HEK293T (cell line): Measurements from ENCODE around the gene SLC2A4RG.

Experiments used
- ARNT ChIP-seq: fragments of 450-650 bp; IDR thresholded peaks from 2 replicates; pipeline ENCODE4 v1.6.1; 2017; ENCODE audit warnings: mild to moderate bottlenecking
- BHLHE40 ChIP-seq: fragments of 450-650 bp; IDR thresholded peaks from 2 replicates; pipeline ENCODE4 v1.6.1; 2016; ENCODE audit warnings: mild to moderate bottlenecking, moderate library complexity, borderline replicate concordance
- CTBP1 ChIP-seq: fragments of 450-650 bp; IDR thresholded peaks from 2 replicates; pipeline ENCODE4 v1.6.1; 2016; ENCODE audit warnings: borderline replicate concordance
- FOXA1 ChIP-seq: fragments of 450-650 bp; IDR thresholded peaks from 2 replicates; pipeline ENCODE4 v1.6.1; 2016; ENCODE audit warnings: mild to moderate bottlenecking
- FOXK2 ChIP-seq: fragments of 450-650 bp; IDR thresholded peaks from 2 replicates; pipeline ENCODE4 v1.6.1; 2016; ENCODE audit warnings: mild to moderate bottlenecking
- FOXM1 ChIP-seq: fragments of 450-650 bp; IDR thresholded peaks from 2 replicates; pipeline ENCODE4 v1.6.1; 2017; ENCODE audit warnings: mild to moderate bottlenecking, borderline replicate concordance
- HDGF ChIP-seq: fragments of 450-650 bp; IDR thresholded peaks from 2 replicates; pipeline ENCODE4 v1.6.1; 2017; ENCODE audit warnings: antibody characterized with exemption, borderline replicate concordance
- L3MBTL2 ChIP-seq: fragments of 450-650 bp; conservative IDR thresholded peaks from 2 replicates; pipeline ENCODE4 v1.6.1; 2016; ENCODE audit warnings: mild to moderate bottlenecking
- LEF1 ChIP-seq: fragments of 450-650 bp; IDR thresholded peaks from 2 replicates; pipeline ENCODE4 v1.6.1; 2017; ENCODE audit warnings: mild to moderate bottlenecking, borderline replicate concordance
- NFRKB ChIP-seq: fragments of 450-650 bp; IDR thresholded peaks from 2 replicates; pipeline ENCODE4 v1.6.1; 2016; ENCODE audit warnings: mild to moderate bottlenecking, moderate library complexity
- SP1 ChIP-seq: fragments of 450-650 bp; IDR thresholded peaks from 2 replicates; pipeline ENCODE4 v1.6.1; 2017
- TARDBP ChIP-seq: fragments of 450-650 bp; IDR thresholded peaks from 2 replicates; pipeline ENCODE4 v1.6.1; 2016
- ZNF384 ChIP-seq: fragments of 450-650 bp; IDR thresholded peaks from 2 replicates; pipeline ENCODE4 v1.6.1; 2016
- TF ChIP-seq, protein P1 (sequence below): fragments of 450-650 bp; IDR thresholded peaks from 2 replicates; pipeline ENCODE4 v1.6.1; 2016

DNA sequence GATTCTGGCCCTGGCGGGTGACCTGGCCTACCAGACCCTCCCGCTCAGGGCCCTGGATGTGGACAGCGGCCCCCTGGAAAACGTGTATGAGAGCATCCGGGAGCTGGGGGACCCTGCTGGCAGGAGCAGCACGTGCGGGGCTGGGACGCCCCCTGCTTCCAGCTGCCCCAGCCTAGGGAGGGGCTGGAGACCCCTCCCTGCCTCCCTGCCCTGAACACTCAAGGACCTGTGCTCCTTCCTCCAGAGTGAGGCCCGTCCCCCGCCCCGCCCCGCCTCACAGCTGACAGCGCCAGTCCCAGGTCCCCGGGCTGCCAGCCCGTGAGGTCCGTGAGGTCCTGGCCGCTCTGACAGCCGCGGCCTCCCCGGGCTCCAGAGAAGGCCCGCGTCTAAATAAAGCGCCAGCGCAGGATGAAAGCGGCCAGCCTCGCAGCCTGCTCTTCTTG lies 868 bp upstream of the SLC2A4RG start:
- no peak for TF ChIP-seq TARDBP
- no peak for TF ChIP-seq NFRKB
- TF ChIP-seq HDGF: no peak
- no peak for TF ChIP-seq L3MBTL2
- TF ChIP-seq, protein P1, sequence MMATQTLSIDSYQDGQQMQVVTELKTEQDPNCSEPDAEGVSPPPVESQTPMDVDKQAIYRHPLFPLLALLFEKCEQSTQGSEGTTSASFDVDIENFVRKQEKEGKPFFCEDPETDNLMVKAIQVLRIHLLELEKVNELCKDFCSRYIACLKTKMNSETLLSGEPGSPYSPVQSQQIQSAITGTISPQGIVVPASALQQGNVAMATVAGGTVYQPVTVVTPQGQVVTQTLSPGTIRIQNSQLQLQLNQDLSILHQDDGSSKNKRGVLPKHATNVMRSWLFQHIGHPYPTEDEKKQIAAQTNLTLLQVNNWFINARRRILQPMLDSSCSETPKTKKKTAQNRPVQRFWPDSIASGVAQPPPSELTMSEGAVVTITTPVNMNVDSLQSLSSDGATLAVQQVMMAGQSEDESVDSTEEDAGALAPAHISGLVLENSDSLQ: no peak
- no peak for TF ChIP-seq FOXK2
- TF ChIP-seq CTBP1: no peak
- no peak for TF ChIP-seq ARNT
- TF ChIP-seq BHLHE40: no peak
- TF ChIP-seq SP1: no peak
- no peak for TF ChIP-seq FOXM1
- no peak for TF ChIP-seq FOXA1
- TF ChIP-seq LEF1: no peak
- no peak for TF ChIP-seq ZNF384
